HUES64 (cell line): Measurements from ENCODE around the gene DPF3.

Source experiments
- H3K27ac ChIP-seq: 2 replicates; pipeline ENCODE4 v1.7.0; 2013; ENCODE audit warnings: low read depth, low read length, inconsistent platforms
- H3K27me3 ChIP-seq: 2 replicates; pipeline ENCODE4 v1.6.1; 2013; ENCODE audit warnings: mild to moderate bottlenecking, low read length; ENCODE audit not compliant: insufficient read depth
- H3K36me3 ChIP-seq: 2 replicates; pipeline ENCODE4 v1.6.1; 2013; ENCODE audit warnings: mild to moderate bottlenecking, low read length; ENCODE audit not compliant: insufficient read depth
- H3K4me1 ChIP-seq: 2 replicates; pipeline ENCODE4 v1.6.1; 2013; ENCODE audit warnings: mild to moderate bottlenecking, low read length, moderate library complexity; ENCODE audit not compliant: insufficient read depth
- H3K4me3 ChIP-seq: 2 replicates; pipeline ENCODE4 v1.5.1; 2013; ENCODE audit warnings: mild to moderate bottlenecking, low read length, moderate library complexity
- H3K9ac ChIP-seq: 2 replicates; pipeline ENCODE4 v1.6.1; 2013; ENCODE audit warnings: mild to moderate bottlenecking, low read depth, low read length
- H3K9me3 ChIP-seq: 2 replicates; pipeline ENCODE4 v1.6.1; 2013; ENCODE audit warnings: low read depth, low read length; ENCODE audit not compliant: insufficient read depth
- whole genome bisulfite sequencing: fragments of 150-250, 120-280 bp; methylation state at CpG from one replicate; pipeline ENCODE4 v1.1.7; 2013; ENCODE audit warnings: missing lambda C conversion rate; 5-methylcytosine and 5-hydroxymethylcytosine counted together

Gene DPF3

DNA sequence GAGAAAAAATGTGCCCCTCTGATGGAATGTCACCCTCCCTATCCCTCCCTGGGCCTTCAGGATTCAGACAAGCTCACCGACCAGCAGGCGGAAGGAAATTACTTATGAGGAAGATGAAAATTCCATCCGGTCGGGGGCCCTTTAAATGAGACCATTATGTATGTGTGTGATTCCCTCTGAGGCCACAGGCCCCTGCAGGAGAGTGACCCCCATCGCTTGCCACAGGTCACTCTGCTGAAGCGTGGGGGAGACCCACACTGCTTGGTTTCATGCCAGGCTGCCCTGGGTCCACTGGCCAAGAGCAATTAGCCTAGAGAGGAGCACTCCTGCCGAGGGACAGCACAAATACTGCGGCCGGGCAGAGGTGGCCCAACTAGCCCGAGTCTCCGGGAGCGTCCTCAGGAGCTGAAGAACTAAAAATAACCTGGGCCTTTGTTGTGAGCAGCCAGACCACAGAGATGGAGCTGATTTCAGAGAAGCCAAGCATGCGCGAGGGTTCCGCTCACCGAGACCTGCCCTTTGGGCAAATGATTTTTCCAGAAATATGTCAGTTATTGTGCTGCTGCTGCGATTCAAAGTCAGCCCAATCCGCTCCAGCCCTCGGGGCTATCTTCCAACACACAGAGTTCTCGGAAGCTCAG is 276.4 kb downstream of the DPF3 start:
- Histone ChIP-seq H3K4me1 (peaks cover 23% of the 10 kb centered on the region), H3K4me3 (no peak overlapping the region), H3K27me3 (no peaks in the 10 kb centered on the region), H3K36me3 (no peaks in the 10 kb centered on the region), H3K9ac (no peak overlapping the region), H3K9me3 (no peaks in the 10 kb centered on the region), H3K27ac (no peak overlapping the region)
- WGBS = 81% methylated on average over 20 of the region's 20 CpGs

GRCh38 chr14:72616811-72617210 is 277.1 kb downstream of the DPF3 start:
- H3K9ac ChIP-seq = no peak overlapping the region
- no peaks in the 10 kb centered on the region for H3K36me3 ChIP-seq
- H3K27ac ChIP-seq = no peak overlapping the region
- peaks cover 23% of the 10 kb centered on the region for H3K4me1 ChIP-seq
- no peak overlapping the region for H3K4me3 ChIP-seq
- H3K27me3 ChIP-seq = no peaks in the 10 kb centered on the region
- 93% methylated on average over 7 of the region's 7 CpGs for WGBS
- no peaks in the 10 kb centered on the region for H3K9me3 ChIP-seq

GRCh38 chr14:72616294-72616693 is 277.6 kb downstream of the DPF3 start:
- Histone ChIP-seq H3K27ac (no peak overlapping the region), H3K36me3 (no peaks in the 10 kb centered on the region), H3K27me3 (no peaks in the 10 kb centered on the region), H3K4me1 (peaks cover 18% of the 10 kb centered on the region), H3K9ac (no peak overlapping the region), H3K4me3 (no peak overlapping the region), H3K9me3 (no peaks in the 10 kb centered on the region)
- 81% methylated on average over 4 of the region's 4 CpGs for WGBS

DNA sequence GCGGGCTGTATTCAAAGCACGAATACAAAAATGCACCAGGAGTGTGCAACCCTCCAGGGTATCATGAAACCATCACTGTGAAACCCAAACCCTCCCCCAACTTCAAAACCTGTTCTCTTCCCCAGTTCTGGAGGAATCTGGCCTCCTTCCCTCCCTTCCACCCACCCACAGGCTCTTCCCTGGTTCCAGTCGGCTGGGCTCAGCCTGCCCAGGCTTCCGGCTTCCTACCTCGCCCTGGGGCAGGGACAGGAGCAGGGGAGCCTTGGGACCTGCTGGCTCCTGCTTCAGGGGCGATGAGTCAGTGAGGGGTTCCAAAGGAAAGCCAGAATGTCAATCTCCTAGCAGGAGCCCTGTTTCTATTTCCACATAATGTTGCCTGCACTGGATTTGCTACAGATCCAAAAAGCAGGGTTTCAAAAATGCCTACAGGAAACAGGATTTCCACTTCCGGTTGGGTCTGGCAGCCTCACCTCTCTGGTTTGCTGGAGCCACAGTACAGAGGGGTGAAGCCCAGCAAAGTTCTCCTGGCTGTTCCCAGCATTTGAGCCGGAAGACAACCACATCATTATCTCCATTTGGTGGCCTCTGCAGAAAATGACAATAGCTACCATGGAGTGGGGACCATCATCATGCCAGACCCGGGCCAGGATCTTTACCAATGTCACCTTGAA is 278.3 kb downstream of the DPF3 start:
- WGBS = 84% methylated on average over 9 of the region's 9 CpGs
- Histone ChIP-seq H3K27me3 (no peaks in the 10 kb centered on the region), H3K9ac (no peak overlapping the region), H3K4me3 (no peak overlapping the region), H3K4me1 (peaks cover 15% of the 10 kb centered on the region), H3K27ac (no peak overlapping the region), H3K36me3 (no peaks in the 10 kb centered on the region), H3K9me3 (no peaks in the 10 kb centered on the region)

DNA sequence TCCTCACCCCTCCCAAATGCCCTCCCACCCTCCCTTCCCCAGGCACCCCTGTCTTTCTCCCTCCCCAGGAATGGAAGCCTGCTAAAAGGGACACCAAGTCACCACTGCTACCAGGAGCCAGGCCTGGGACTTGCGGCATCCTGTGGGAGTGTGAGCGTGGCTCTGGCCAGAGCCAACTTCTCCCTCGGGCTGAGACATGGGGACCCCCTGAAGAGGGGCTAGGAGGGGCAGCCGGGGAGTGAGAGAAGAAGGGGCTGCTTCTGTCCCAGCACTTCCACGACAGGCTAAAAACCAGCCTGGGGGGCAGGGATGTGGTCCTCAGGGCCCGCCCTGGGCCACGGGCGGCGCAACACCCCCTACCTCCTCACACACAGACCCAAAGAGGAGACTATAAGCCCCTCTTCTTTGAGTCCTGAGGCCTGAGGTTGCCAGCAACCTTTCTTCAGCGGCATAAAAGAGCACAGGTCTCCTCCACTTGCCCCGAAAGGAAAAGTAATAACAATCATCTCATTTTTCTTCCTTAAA is 278.9 kb downstream of the DPF3 start:
- H3K4me1 ChIP-seq = peaks cover 15% of the 10 kb centered on the region
- H3K9me3 ChIP-seq = no peaks in the 10 kb centered on the region
- no peak overlapping the region for H3K9ac ChIP-seq
- WGBS = 81% methylated on average over 11 of the region's 11 CpGs
- H3K27me3 ChIP-seq = no peaks in the 10 kb centered on the region
- no peaks in the 10 kb centered on the region for H3K36me3 ChIP-seq
- no peak overlapping the region for H3K4me3 ChIP-seq
- no peak overlapping the region for H3K27ac ChIP-seq

GRCh38 chr14:72614365-72614764 is 279.5 kb downstream of the DPF3 start:
- 73% methylated on average over 3 of the region's 3 CpGs for WGBS
- no peaks in the 10 kb centered on the region for H3K27me3 ChIP-seq
- peaks cover 15% of the 10 kb centered on the region for H3K4me1 ChIP-seq
- no peak overlapping the region for H3K9ac ChIP-seq
- H3K27ac ChIP-seq = no peak overlapping the region
- no peak overlapping the region for H3K4me3 ChIP-seq
- no peaks in the 10 kb centered on the region for H3K36me3 ChIP-seq
- no peaks in the 10 kb centered on the region for H3K9me3 ChIP-seq

DNA sequence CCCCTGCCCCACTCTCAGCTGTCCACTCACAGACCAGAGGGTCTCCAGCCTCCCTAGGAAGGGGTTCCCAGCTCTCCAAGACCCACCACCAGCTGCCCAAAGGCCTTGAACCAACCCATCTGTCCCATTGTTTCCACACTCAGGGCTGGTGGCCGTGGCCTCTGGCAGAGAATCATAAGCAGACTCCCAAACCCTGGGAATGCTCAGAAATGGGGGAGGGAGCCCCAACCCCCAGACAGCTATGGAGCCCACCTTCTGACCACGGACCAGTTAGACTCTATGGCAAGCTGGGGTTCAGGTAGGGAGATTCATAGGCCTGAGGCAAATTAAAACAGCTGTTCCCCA is 280.0 kb downstream of the DPF3 start:
- no peak overlapping the region for H3K27ac ChIP-seq

DNA sequence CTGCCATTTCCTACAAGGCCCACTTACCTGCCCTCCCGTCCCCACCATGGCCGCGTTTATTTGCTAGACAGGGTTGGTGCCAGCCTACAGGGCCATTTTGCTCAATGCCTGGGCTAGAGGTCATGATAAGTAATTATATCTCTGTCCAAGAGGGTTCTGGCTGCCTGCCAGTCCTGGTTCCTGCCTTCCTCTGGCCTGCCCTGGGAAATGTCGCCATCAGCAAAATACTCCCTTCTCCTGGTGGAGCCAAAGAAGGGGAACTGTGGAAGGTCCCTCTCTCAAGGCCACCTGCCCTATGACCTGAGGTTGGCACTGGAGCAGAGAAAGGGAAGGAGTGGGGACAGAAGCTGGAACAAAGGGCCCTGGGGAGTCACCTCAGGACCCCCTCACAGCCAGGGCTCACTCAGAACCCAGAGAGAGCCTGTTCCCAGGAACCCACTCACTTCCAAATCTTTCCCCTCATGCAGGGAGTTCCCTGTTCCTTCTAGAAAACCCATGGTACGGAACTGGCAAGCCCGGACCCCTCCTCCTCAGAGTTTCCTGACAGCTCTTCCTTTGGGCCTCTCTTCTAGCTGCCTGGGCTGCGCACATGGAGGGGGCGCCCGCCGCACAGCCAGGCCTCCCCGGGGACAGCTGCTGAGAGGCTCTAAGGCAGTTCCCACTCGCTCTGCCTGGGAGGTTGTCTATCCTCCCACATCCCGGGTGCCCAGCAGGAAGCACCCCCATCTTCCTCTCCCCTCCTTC is 280.5 kb downstream of the DPF3 start:
- no peak overlapping the region for H3K4me3 ChIP-seq

More for the DNA sequence above, 280.0 kb downstream of the DPF3 start:
- 93% methylated on average over 2 of the region's 2 CpGs for WGBS
- H3K9me3 ChIP-seq = no peaks in the 10 kb centered on the region
- no peak overlapping the region for H3K9ac ChIP-seq
- H3K4me1 ChIP-seq = peaks cover 15% of the 10 kb centered on the region
- no peaks in the 10 kb centered on the region for H3K36me3 ChIP-seq
- H3K27me3 ChIP-seq = no peaks in the 10 kb centered on the region
- H3K4me3 ChIP-seq = no peak overlapping the region

GRCh38 chr14:72612041-72612440 is 281.9 kb downstream of the DPF3 start:
- H3K9ac ChIP-seq = no peak overlapping the region
- no peaks in the 10 kb centered on the region for H3K27me3 ChIP-seq
- H3K27ac ChIP-seq = no peak overlapping the region
- H3K36me3 ChIP-seq = no peaks in the 10 kb centered on the region
- H3K9me3 ChIP-seq = no peaks in the 10 kb centered on the region
- H3K4me1 ChIP-seq = peaks cover 2% of the 10 kb centered on the region; the same call in 1 of the 2 replicates
- WGBS = 92% methylated on average over 4 of the region's 4 CpGs
- H3K4me3 ChIP-seq = no peak overlapping the region

More for the DNA sequence above, 280.5 kb downstream of the DPF3 start:
- Histone ChIP-seq H3K36me3 (no peaks in the 10 kb centered on the region), H3K9me3 (no peaks in the 10 kb centered on the region), H3K4me1 (peaks cover 15% of the 10 kb centered on the region), H3K9ac (no peak overlapping the region), H3K27me3 (no peaks in the 10 kb centered on the region), H3K27ac (no peak overlapping the region)
- 86% methylated on average over 13 of the region's 13 CpGs for WGBS

- no peaks in the 10 kb centered on the region for H3K9me3 ChIP-seq
- H3K27me3 ChIP-seq = no peaks in the 10 kb centered on the region
- 91% methylated on average over 4 of the region's 4 CpGs for WGBS
- no peaks in the 10 kb centered on the region for H3K36me3 ChIP-seq
- no peak overlapping the region for H3K9ac ChIP-seq
- H3K27ac ChIP-seq = no peak overlapping the region
- no peaks in the 10 kb centered on the region; the same call in 1 of the 2 replicates for H3K4me1 ChIP-seq
- H3K4me3 ChIP-seq = no peak overlapping the region
Observed at GRCh38 chr14:72611506-72611905, 282.4 kb downstream of the DPF3 start.

DNA sequence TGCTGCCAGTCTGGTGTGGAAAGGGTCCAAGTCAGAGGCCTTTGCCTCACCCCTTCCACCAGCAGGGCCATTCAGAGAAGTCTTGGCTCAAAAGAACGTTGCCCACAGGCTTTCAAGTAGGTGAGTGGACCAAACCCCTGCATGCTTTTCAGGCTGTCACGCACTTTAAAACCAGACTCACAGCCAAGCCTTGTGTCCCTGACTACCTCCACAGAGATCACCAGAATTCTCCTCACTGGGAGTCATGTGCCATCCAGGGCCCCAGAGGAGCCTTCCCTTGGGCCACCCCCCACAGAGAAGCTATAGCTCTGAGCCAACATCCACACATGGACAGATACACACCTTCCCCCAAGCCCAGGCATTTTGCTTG is 283.1 kb downstream of the DPF3 start:
- no peaks in the 10 kb centered on the region for H3K27me3 ChIP-seq
- H3K27ac ChIP-seq = no peak overlapping the region
- H3K4me3 ChIP-seq = no peak overlapping the region
- H3K36me3 ChIP-seq = no peaks in the 10 kb centered on the region
- no peak overlapping the region for H3K9ac ChIP-seq
- 89% methylated on average over 2 of the region's 2 CpGs for WGBS
- no peaks in the 10 kb centered on the region; the same call in 1 of the 2 replicates for H3K4me1 ChIP-seq
- H3K9me3 ChIP-seq = no peaks in the 10 kb centered on the region
